ENCODE measurements around the gene AUTS2.

GRCh38 chr7:69668339-69668870 is 70.1 kb downstream of the AUTS2 start:
- TF ChIP-seq, protein P1, sequence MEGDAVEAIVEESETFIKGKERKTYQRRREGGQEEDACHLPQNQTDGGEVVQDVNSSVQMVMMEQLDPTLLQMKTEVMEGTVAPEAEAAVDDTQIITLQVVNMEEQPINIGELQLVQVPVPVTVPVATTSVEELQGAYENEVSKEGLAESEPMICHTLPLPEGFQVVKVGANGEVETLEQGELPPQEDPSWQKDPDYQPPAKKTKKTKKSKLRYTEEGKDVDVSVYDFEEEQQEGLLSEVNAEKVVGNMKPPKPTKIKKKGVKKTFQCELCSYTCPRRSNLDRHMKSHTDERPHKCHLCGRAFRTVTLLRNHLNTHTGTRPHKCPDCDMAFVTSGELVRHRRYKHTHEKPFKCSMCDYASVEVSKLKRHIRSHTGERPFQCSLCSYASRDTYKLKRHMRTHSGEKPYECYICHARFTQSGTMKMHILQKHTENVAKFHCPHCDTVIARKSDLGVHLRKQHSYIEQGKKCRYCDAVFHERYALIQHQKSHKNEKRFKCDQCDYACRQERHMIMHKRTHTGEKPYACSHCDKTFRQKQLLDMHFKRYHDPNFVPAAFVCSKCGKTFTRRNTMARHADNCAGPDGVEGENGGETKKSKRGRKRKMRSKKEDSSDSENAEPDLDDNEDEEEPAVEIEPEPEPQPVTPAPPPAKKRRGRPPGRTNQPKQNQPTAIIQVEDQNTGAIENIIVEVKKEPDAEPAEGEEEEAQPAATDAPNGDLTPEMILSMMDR (optimal IDR thresholded peaks at IDR 0.05 in 1 of 3, IDR thresholded peaks at IDR 0.05 in 1 of 3, conservative IDR thresholded peaks at IDR 0.05 in 1 of 3; ENCODE audit: extremely low read depth in 1 of 3, insufficient read depth in 2 of 3, low read length in 3 of 3) = no peak
- TF ChIP-seq EZH2 (IDR thresholded peaks at IDR 0.05; ENCODE audit: low read length) = no peak
